ENCODE results near the gene TNNI3K. TPM values are rescaled to one million over a fixed set of nuclear protein-coding genes. Genes with fewer than 3 reads are reported as not detected.

The TNNI3K gene, protein sequence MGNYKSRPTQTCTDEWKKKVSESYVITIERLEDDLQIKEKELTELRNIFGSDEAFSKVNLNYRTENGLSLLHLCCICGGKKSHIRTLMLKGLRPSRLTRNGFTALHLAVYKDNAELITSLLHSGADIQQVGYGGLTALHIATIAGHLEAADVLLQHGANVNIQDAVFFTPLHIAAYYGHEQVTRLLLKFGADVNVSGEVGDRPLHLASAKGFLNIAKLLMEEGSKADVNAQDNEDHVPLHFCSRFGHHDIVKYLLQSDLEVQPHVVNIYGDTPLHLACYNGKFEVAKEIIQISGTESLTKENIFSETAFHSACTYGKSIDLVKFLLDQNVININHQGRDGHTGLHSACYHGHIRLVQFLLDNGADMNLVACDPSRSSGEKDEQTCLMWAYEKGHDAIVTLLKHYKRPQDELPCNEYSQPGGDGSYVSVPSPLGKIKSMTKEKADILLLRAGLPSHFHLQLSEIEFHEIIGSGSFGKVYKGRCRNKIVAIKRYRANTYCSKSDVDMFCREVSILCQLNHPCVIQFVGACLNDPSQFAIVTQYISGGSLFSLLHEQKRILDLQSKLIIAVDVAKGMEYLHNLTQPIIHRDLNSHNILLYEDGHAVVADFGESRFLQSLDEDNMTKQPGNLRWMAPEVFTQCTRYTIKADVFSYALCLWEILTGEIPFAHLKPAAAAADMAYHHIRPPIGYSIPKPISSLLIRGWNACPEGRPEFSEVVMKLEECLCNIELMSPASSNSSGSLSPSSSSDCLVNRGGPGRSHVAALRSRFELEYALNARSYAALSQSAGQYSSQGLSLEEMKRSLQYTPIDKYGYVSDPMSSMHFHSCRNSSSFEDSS
- total RNA-seq = under 1 TPM; 0.59 to 0.96 TPM

DNA sequence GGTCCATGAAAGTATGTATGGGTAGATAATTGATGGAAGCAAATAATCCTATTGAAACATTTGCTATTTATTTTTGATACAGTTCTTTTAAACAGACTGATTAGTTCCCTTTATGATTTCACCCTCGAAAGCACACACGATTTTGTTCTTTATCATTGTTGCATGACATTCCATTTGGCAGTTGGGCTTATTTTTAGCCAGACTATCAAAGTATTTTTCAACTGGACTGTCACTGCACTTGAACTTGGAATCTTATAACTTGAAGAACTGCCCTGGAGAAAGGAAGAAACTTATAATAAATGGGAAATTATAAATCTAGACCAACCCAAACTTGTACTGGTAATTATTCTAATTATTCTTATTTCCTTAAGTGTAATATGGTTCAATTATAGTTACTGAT is at the start of gene TNNI3K:
Gene TNNI3K (plus strand): TSS at position 235 of the 400 bp plus-strand sequence. CDS start 65 bp downstream, at position 300.
- H3K9ac ChIP-seq (ENCODE audit: low read depth in 2 of 2, low read length in 2 of 2) = no peak within 1 kb of the TSS
- no peaks in the 10 kb centered on the region for H3K4me1 ChIP-seq
- intact Hi-C loops (cut with DNase I) = no loop called here
- H3K27ac ChIP-seq = no peak within 1 kb of the TSS
- TF ChIP-seq, protein P1, sequence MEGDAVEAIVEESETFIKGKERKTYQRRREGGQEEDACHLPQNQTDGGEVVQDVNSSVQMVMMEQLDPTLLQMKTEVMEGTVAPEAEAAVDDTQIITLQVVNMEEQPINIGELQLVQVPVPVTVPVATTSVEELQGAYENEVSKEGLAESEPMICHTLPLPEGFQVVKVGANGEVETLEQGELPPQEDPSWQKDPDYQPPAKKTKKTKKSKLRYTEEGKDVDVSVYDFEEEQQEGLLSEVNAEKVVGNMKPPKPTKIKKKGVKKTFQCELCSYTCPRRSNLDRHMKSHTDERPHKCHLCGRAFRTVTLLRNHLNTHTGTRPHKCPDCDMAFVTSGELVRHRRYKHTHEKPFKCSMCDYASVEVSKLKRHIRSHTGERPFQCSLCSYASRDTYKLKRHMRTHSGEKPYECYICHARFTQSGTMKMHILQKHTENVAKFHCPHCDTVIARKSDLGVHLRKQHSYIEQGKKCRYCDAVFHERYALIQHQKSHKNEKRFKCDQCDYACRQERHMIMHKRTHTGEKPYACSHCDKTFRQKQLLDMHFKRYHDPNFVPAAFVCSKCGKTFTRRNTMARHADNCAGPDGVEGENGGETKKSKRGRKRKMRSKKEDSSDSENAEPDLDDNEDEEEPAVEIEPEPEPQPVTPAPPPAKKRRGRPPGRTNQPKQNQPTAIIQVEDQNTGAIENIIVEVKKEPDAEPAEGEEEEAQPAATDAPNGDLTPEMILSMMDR (IDR thresholded peaks at IDR 0.05) = no peak
- H3K9me3 ChIP-seq = no peaks in the 10 kb centered on the region
- DNase-seq = no peak
- H3K27me3 ChIP-seq = no peaks in the 10 kb centered on the region
- H3K36me3 ChIP-seq = no peaks in the 10 kb centered on the region
- H3K4me3 ChIP-seq = no peak within 1 kb of the TSS

DNA sequence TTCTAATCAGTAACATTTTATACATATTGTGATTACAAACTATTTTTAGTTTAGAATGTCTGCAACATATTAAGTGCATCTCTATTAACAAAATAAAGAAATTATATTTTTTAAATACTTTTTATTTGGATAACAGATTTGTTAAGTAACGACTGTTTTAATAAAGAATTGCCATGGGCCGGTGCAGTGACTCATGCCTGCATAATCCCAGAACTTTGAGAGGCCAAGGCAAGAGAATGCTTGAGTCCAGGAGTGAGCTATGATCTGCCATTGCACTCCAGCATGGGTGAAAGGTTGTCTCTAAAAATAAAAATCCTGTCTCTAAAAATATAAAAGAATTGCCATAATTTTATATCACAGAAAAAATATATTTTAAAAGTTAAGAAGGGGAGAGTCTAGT is 41.3 kb upstream of the TNNI3K start:
- H3K9ac ChIP-seq (ENCODE audit: low read depth in 2 of 2, low read length in 2 of 2) = no peak overlapping the region
- H3K4me3 ChIP-seq = no peak overlapping the region
- no peak for DNase-seq
- no peaks in the 10 kb centered on the region for H3K9me3 ChIP-seq
- H3K27ac ChIP-seq = no peak overlapping the region
- no peaks in the 10 kb centered on the region for H3K27me3 ChIP-seq
- intact Hi-C loops (cut with DNase I) = no loop called here
- H3K36me3 ChIP-seq = no peaks in the 10 kb centered on the region
- H3K4me1 ChIP-seq = peaks cover 3% of the 10 kb centered on the region
- TF ChIP-seq, protein P1 (IDR thresholded peaks at IDR 0.05) = no peak

DNA sequence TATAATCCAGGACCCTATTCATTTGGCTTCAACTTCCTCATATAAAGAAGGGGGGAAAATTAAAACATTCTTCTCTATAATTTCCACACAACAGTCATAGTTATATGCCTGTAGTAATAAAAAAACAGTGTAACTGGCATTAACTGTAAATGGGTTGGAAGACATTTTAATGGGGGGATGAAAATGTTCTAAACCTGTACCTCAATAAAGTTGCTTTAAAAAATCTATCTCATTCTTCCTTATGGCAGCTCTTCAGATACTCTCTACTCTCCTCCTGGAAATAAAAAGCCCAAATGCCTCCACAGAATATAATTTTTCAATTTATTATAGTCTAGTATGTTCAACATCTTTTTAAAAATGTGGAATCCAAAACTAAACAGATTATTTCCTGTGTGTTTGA is 39.8 kb upstream of the TNNI3K start:
- intact Hi-C loops (cut with DNase I) = no loop called here
- no peaks in the 10 kb centered on the region for H3K27me3 ChIP-seq

DNA sequence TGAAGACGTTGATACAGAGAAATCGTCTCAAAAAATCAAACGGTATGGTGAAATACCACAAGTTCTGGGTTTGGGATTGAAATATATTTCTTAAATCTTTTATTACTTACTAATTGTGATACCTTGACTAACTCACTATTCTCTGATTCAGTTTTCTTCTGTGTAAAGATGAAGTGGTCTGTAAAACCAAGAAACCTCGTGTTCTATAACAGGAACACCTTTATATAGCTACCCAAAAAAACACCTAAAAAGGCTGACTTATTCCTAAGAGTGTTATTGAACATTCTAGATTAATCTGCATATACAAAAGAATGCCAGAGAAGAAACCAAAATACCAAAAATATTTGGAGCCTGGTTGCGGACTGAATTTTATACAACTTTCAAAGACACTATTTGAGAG is 37.9 kb upstream of the TNNI3K start:
- H3K27me3 ChIP-seq = no peaks in the 10 kb centered on the region
- TF ChIP-seq, protein P1 (IDR thresholded peaks at IDR 0.05) = no peak
- no peaks in the 10 kb centered on the region for H3K36me3 ChIP-seq
- H3K9me3 ChIP-seq = no peaks in the 10 kb centered on the region
- intact Hi-C loops (cut with DNase I) = no loop called here
- no peak overlapping the region for H3K4me3 ChIP-seq
- peaks cover 4% of the 10 kb centered on the region for H3K4me1 ChIP-seq
- H3K9ac ChIP-seq (ENCODE audit: low read depth in 2 of 2, low read length in 2 of 2) = peak overlapping the region in 1 of 2 donors; percentile 91
- H3K27ac ChIP-seq = no peak overlapping the region
- DNase-seq = no peak

More for the DNA sequence above, 39.8 kb upstream of the TNNI3K start:
- Histone ChIP-seq H3K36me3 (no peaks in the 10 kb centered on the region), H3K4me1 (peaks cover 4% of the 10 kb centered on the region), H3K4me3 (no peak overlapping the region), H3K9ac (ENCODE audit: low read depth in 2 of 2, low read length in 2 of 2) (no peak overlapping the region), H3K27ac (no peak overlapping the region), H3K9me3 (no peaks in the 10 kb centered on the region)
- DNase-seq = no peak
- TF ChIP-seq, protein P1 (IDR thresholded peaks at IDR 0.05) = no peak

DNA sequence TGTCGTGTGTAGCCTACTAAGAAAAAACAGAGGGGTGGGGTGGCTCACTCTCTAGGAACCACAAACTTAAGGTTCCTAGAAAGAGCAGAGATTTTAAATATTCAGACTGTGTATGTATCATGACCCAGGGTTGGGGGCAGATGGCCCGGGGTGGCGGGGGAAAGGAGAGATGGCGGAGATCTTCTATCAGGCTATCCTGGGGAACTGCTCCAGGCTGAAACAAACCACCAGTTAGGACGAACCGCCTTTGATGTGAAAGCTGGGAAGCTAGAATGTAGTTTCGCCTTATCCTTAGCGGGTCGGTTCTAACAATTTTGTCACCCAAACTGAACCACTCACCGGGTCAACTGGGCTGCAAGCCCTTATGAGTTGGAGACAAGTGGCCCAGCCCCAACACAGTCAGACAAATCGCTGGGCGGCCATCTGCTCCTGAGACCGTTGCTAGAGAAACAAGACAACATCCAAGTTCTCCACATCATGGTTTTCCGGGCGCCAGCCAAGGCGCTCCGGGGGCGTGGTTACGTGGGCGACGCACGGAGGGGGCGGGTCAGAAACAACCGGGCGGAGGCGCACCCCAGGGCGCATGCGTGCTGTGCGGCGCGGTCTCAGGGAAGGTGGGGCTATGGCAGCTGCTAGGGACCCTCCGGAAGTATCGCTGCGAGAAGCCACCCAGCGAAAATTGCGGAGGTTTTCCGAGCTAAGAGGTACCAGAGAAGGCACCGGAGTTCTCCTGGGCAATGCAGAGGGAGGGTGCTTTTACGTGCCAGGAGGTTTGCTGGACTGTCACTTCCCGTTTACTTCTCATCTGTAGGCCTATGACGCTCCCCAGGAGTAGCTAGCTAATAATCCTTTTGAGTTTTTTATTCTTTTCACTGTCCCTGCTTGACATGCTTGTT is 37.3 kb upstream of the TNNI3K start, which contains the start of the genes FPGT and LRRIQ3:
Gene FPGT (plus strand): TSS at position 586 of the 896 bp plus-strand sequence. CDS start 37 bp downstream, at position 623.
Gene LRRIQ3 (minus strand): TSS at position 520 of the 896 bp plus-strand sequence. CDS start 14,492 bp downstream, outside the sequence.
- Histone ChIP-seq H3K9me3 (no peaks in the 10 kb centered on the region), H3K9ac (ENCODE audit: low read depth in 2 of 2, low read length in 2 of 2) (peak within 1 kb of the TSS; percentile 78 to 91), H3K27me3 (no peaks in the 10 kb centered on the region), H3K4me1 (peaks cover 4% of the 10 kb centered on the region), H3K27ac (peak within 1 kb of the TSS; percentile 79), H3K4me3 (peak within 1 kb of the TSS; percentile 51), H3K36me3 (no peaks in the 10 kb centered on the region)
- peak; percentile 96 for DNase-seq
- intact Hi-C loops (cut with DNase I) = no loop called here
- TF ChIP-seq, protein P1 (IDR thresholded peaks at IDR 0.05) = no peak

Data from colonic mucosa (tissue), 4 donors.